Stimulated activated CD8-positive, alpha-beta memory T cell treated with anti-CD3 and anti-CD28 coated beads, Interleukin-12 subunit alpha, Interleukin-12 subunit beta, amount 100 ng/mL, for 24 hours (primary cell): ENCODE data around the gene ETNK2.

ENCODE experiments used
- DNase-seq: peaks from one replicate; pipeline ENCODE4 v3.0.0-alpha.2; 2020; ENCODE audit errors: extremely low read depth

Gene ETNK2

GRCh38 chr1:204151552-204152309 lies at the start of gene ETNK2:
Gene ETNK2 (minus strand): TSS chr1:204152044. CDS start chr1:204151852, 192 bp downstream.
- no peak for DNase-seq

- DNase-seq: no peak
These were observed 49.6 kb upstream of the ETNK2 start for GRCh38 chr1:204201348-204202040.

GRCh38 chr1:204199579-204199978 lies 47.7 kb upstream of the ETNK2 start:
- no peak for DNase-seq

- DNase-seq: no peak
These were observed 46.8 kb upstream of the ETNK2 start for GRCh38 chr1:204198348-204199340.

- no peak for DNase-seq
These were observed 45.2 kb upstream of the ETNK2 start for GRCh38 chr1:204197068-204197467.

GRCh38 chr1:204196068-204196795 lies 44.4 kb upstream of the ETNK2 start, which contains the start of gene KISS1:
Gene KISS1 (minus strand): TSS chr1:204196491. CDS start chr1:204192876, 3,615 bp downstream.
- no peak for DNase-seq

GRCh38 chr1:204194771-204195170 lies 42.9 kb upstream of the ETNK2 start:
- no peak for DNase-seq

- no peak for DNase-seq
These were observed 42.2 kb upstream of the ETNK2 start for GRCh38 chr1:204194080-204194479.

- no peak for DNase-seq
These were observed 40.9 kb upstream of the ETNK2 start for GRCh38 chr1:204192589-204193352.

- DNase-seq: no peak
These were observed 40.2 kb upstream of the ETNK2 start for GRCh38 chr1:204192046-204192445.

- no peak for DNase-seq
These were observed 39.6 kb upstream of the ETNK2 start for GRCh38 chr1:204191456-204191855.

GRCh38 chr1:204190212-204191211 lies 38.7 kb upstream of the ETNK2 start:
- DNase-seq: no peak

GRCh38 chr1:204188959-204189639 lies 37.3 kb upstream of the ETNK2 start:
- no peak for DNase-seq

GRCh38 chr1:204186597-204186996 lies 34.8 kb upstream of the ETNK2 start:
- no peak for DNase-seq

- no peak for DNase-seq
These were observed 29.3 kb upstream of the ETNK2 start for GRCh38 chr1:204181116-204181515.

GRCh38 chr1:204180133-204180532 lies 28.3 kb upstream of the ETNK2 start:
- no peak for DNase-seq

- no peak for DNase-seq
These were observed 26.8 kb upstream of the ETNK2 start for GRCh38 chr1:204178487-204179281.

- no peak for DNase-seq
These were observed 25.3 kb upstream of the ETNK2 start for GRCh38 chr1:204177133-204177532.
